Large intestine (tissue), 3 donors: ENCODE results near the gene PDE4D. TPM values are rescaled to one million over a fixed set of nuclear protein-coding genes. Genes with fewer than 3 reads are reported as not detected.
A peak's percentile ranks its signal among the peaks of the same experiment; 100 is the strongest.

Source experiments
- DNase-seq, 2 donors: peaks; one replicate each; pipeline versions ENCODE4 v3.0.0 to v3.0.0-alpha.2; 2013
- H3K27ac ChIP-seq: one replicate; pipeline ENCODE4 v1.5.1; 2013; ENCODE audit warnings: low read length
- H3K27me3 ChIP-seq: 2 replicates; pipeline ENCODE4 v1.6.1; 2013; ENCODE audit warnings: low read length; ENCODE audit not compliant: control insufficient read depth, insufficient read depth
- H3K36me3 ChIP-seq: 2 replicates; pipeline ENCODE4 v1.6.1; 2013; ENCODE audit warnings: low read length; ENCODE audit not compliant: control insufficient read depth, insufficient read depth
- H3K4me1 ChIP-seq: one replicate; pipeline ENCODE4 v1.6.1; 2013; ENCODE audit warnings: low read length; ENCODE audit not compliant: control insufficient read depth, insufficient read depth
- H3K4me3 ChIP-seq: one replicate; pipeline ENCODE4 v1.5.1; 2013; ENCODE audit warnings: low read length
- H3K9me3 ChIP-seq: one replicate; pipeline ENCODE4 v1.6.1; 2013; ENCODE audit warnings: mild to moderate bottlenecking, low read depth, low read length, moderate library complexity; ENCODE audit not compliant: control insufficient read depth
- WGBS: methylation state at CpG from one replicate; pipeline ENCODE4 v1.1.5; 2013; ENCODE audit warnings: low lambda C conversion rate; ENCODE audit not compliant: insufficient coverage; 5-methylcytosine and 5-hydroxymethylcytosine counted together
- polyA plus RNA-seq: library from polyadenylated mRNA; unstranded; fragments of 120-200 nt; gene quantifications from one replicate; pipeline ENCODE4 v1.2.1, GENCODE V29; 2013

The PDE4D gene
- polyA plus RNA-seq, 1 donor, result 13.5 TPM

DNA sequence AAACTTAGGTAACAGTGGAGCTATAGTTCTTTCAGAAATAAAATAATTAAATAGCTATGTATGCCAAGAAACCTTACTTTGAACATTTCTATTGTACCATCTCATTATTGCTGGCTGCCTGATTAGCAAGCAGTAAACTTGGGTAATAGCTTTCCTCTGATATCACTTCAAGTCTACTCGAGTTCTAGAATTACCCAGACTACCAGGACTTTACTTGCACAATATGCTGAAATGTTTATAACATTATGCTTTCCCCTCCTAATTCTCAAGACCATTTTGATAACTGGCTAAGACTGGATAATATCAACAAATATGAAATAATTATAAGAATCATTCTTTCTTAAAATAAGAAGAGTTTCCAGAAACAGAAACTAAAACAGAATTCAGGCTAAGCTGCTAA, 798.0 kb downstream of the PDE4D start:
- no CpG with 5 or more reads among the region's 1 CpG for WGBS
- DNase-seq, result peak; percentile 36 to 68
- no peaks in the 10 kb centered on the region for H3K36me3 ChIP-seq
- H3K9me3 ChIP-seq, result no peaks in the 10 kb centered on the region
- no peaks in the 10 kb centered on the region for H3K27me3 ChIP-seq
- H3K4me1 ChIP-seq, result peaks cover 29% of the 10 kb centered on the region
- peak overlapping the region; percentile 27 for H3K27ac ChIP-seq
- no peak overlapping the region for H3K4me3 ChIP-seq

DNA sequence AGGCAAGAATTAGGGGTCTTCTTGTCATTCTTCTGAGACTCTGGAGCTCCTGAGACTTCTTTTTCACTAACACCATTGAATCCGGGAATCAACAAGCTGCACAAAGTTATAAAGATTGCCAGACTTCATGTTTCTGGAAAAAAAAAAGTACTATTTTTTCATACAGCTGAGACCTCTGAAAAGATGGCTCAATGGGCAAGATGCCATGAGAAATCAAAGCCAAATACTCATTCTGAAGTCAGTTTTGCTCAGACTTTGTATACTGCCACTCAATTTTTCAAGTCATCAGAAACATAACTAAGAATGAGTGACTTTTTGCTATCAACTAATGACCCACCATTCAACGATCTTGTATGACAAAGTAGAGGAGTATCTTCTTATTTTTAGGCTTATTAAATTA, 798.7 kb downstream of the PDE4D start:
- Histone ChIP-seq H3K4me1 (peaks cover 27% of the 10 kb centered on the region), H3K36me3 (no peaks in the 10 kb centered on the region), H3K9me3 (no peaks in the 10 kb centered on the region), H3K27ac (no peak overlapping the region), H3K4me3 (no peak overlapping the region), H3K27me3 (no peaks in the 10 kb centered on the region)
- no CpG with 5 or more reads among the region's 2 CpGs for WGBS
- DNase-seq, result no peak

- H3K27ac ChIP-seq, result no peak overlapping the region
- 60% methylated on average over 1 of the region's 6 CpGs for WGBS
- no peak for DNase-seq
- H3K9me3 ChIP-seq, result no peaks in the 10 kb centered on the region
- H3K4me1 ChIP-seq, result peaks cover 18% of the 10 kb centered on the region
- no peak overlapping the region for H3K4me3 ChIP-seq
- no peaks in the 10 kb centered on the region for H3K36me3 ChIP-seq
- H3K27me3 ChIP-seq, result no peaks in the 10 kb centered on the region
These were observed 800.2 kb downstream of the PDE4D start for GRCh38 chr5:59093329-59093728.

DNA sequence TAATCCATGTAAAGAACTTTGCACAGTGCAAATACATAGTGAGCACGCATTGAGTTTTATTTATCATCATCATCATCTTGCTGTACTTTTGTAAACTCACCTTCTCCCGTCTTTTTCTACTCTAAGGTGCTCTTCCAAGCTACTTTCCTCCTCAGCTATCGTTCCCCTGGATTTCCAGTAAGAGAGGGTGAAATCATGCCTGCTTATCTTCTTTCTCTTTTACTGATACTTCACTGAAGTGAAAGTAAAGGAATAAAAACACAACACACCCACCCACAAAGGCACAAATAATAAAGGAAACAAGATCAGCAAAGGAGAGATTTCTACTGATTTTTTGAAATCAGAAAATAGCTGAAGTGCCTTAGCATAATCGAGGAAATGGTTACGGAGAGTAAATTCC, 800.8 kb downstream of the PDE4D start:
- Histone ChIP-seq H3K27ac (no peak overlapping the region), H3K4me1 (peaks cover 15% of the 10 kb centered on the region), H3K9me3 (no peaks in the 10 kb centered on the region), H3K4me3 (no peak overlapping the region), H3K27me3 (no peaks in the 10 kb centered on the region), H3K36me3 (no peaks in the 10 kb centered on the region)
- no peak for DNase-seq
- WGBS, result no CpG with 5 or more reads among the region's 5 CpGs

DNA sequence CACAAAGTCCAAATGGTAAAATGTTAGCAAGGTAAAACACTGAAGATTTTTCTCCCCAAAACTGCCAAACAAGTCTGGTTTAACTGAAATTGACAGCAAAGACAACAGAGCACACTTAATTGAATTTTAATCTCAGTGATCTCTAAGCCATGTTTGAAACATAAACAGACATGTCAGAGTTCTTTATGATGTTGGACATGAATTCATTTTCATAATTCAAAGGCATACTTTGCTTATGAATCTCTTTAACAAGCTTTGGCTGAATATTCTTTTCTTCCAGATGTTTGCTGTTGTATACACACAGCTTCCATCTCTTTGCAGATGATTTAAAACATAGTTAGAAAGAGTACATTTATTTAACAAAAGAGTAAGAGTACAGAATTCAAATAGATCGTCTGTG, 801.6 kb downstream of the PDE4D start:
- Histone ChIP-seq H3K4me3 (no peak overlapping the region), H3K36me3 (no peaks in the 10 kb centered on the region), H3K9me3 (no peaks in the 10 kb centered on the region), H3K4me1 (peaks cover 7% of the 10 kb centered on the region), H3K27ac (no peak overlapping the region), H3K27me3 (no peaks in the 10 kb centered on the region)
- no peak for DNase-seq
- 75% methylated on average over 1 of the region's 1 CpG for WGBS

GRCh38 chr5:59090323-59090722, 803.2 kb downstream of the PDE4D start:
- H3K27me3 ChIP-seq, result no peaks in the 10 kb centered on the region
- H3K4me3 ChIP-seq, result no peak overlapping the region
- WGBS, result 60% methylated on average over 1 of the region's 6 CpGs
- DNase-seq, result no peak
- H3K9me3 ChIP-seq, result no peaks in the 10 kb centered on the region
- peaks cover 2% of the 10 kb centered on the region for H3K4me1 ChIP-seq
- no peaks in the 10 kb centered on the region for H3K36me3 ChIP-seq
- H3K27ac ChIP-seq, result no peak overlapping the region

- peaks cover 2% of the 10 kb centered on the region for H3K4me1 ChIP-seq
- H3K36me3 ChIP-seq, result no peaks in the 10 kb centered on the region
- H3K9me3 ChIP-seq, result no peaks in the 10 kb centered on the region
- no peaks in the 10 kb centered on the region for H3K27me3 ChIP-seq
- H3K4me3 ChIP-seq, result no peak overlapping the region
- DNase-seq, result no peak
- H3K27ac ChIP-seq, result no peak overlapping the region
- WGBS, result 60% methylated on average over 1 of the region's 3 CpGs
These were observed 803.8 kb downstream of the PDE4D start for GRCh38 chr5:59089767-59090166.

DNA sequence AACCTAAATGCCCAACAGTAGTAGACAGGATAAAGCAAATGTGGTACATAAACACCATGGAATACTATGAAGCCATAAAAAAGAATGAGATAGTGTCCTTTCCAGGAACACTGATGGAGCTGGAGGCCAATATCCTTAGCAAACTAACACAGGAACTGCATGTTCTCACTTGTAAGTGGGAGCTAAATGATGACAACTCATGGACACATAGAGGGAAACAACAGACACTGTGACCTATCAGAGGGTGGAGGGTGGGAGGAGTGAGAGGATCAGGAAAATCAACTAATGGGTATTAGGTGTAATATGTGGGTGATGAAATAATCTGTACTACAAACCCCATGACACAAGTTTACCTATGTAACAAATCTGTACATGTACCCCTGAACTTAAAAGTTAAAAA, 805.0 kb downstream of the PDE4D start:
- Histone ChIP-seq H3K27me3 (no peaks in the 10 kb centered on the region), H3K36me3 (no peaks in the 10 kb centered on the region), H3K9me3 (no peaks in the 10 kb centered on the region), H3K4me1 (peaks cover 2% of the 10 kb centered on the region), H3K4me3 (no peak overlapping the region), H3K27ac (no peak overlapping the region)
- DNase-seq, result no peak

GRCh38 chr5:59086024-59086423, 807.5 kb downstream of the PDE4D start:
- no CpG with 5 or more reads among the region's 1 CpG for WGBS
- no peaks in the 10 kb centered on the region for H3K4me1 ChIP-seq
- H3K27ac ChIP-seq, result no peak overlapping the region
- H3K4me3 ChIP-seq, result no peak overlapping the region
- H3K27me3 ChIP-seq, result no peaks in the 10 kb centered on the region
- H3K9me3 ChIP-seq, result no peaks in the 10 kb centered on the region
- no peak for DNase-seq
- no peaks in the 10 kb centered on the region for H3K36me3 ChIP-seq

- Histone ChIP-seq H3K9me3 (no peaks in the 10 kb centered on the region), H3K36me3 (no peaks in the 10 kb centered on the region), H3K27me3 (no peaks in the 10 kb centered on the region), H3K4me1 (no peaks in the 10 kb centered on the region), H3K4me3 (no peak overlapping the region), H3K27ac (no peak overlapping the region)
- no CpG with 5 or more reads among the region's 1 CpG for whole genome bisulfite sequencing
- no peak for DNase-seq
These were observed 811.8 kb downstream of the PDE4D start for GRCh38 chr5:59081693-59082092.

DNA sequence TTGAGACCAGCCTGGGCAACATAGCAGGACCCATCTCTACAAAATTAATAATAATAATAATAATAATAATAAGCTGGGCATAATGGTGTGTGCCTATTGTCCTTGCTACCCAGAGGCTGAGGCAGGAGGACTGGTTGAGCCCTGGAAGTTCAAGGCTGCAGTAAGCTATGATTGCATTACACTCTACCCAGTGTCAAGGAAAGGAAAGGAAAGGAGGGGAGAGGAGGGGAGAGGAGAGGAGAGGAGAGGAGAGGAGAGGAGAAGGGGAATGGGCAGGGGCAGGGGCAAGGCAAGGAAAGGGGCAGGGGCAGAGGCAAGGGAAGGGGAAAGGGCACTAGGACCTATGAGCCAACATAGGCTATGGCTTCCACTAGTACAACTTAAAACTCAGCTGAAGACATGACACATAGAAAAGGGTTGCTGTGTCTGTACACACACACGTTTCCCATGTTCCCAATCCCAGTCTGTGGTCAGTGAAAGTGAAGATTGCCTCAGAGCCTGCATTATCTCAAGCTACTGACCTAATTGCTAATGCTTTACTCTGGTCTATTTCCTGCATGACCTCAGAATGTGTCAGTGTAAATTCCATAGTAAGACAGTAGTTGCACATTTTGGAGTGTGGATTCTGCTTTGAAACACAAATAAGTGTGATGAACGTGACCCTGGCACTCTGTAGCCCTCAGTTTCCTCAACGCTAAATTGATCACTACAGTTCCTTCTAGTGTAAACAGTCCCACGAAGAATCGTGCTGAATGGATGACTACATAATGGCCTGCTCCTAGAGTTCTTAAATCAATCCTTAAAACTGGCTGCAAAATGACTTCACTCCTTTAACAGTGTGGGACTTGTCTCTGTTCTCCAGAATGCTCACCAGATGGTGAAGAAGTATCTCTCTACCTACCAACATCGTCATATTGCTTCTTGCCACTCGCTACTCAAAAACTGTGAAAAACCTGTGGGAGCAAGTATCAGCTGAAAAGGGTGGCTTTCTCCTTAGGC, 813.6 kb downstream of the PDE4D start:
- Histone ChIP-seq H3K4me1 (no peaks in the 10 kb centered on the region), H3K27ac (no peak overlapping the region), H3K9me3 (no peaks in the 10 kb centered on the region), H3K36me3 (no peaks in the 10 kb centered on the region), H3K4me3 (no peak overlapping the region), H3K27me3 (no peaks in the 10 kb centered on the region)
- peak in 1 of 2 donors; percentile 40 for DNase-seq
- no CpG with 5 or more reads among the region's 7 CpGs for WGBS
